Ovary (tissue), 3 donors: ENCODE results near the gene USP49.

ENCODE experiments used
- CTCF ChIP-seq, 3 donors: fragments of 450-650 bp in 2 of 3; fragments of 200-600 bp in 1 of 3; IDR thresholded peaks; one replicate each; pipeline versions ENCODE4 v1.5.1 to v1.8.0; 2016 to 2022; ENCODE audit warnings: antibody characterized with exemption in 3 of 3, mild to moderate bottlenecking in 1 of 3
- EP300 ChIP-seq: sonication (generic); formaldehyde crosslinking; IDR thresholded peaks from one replicate; pipeline ENCODE4 v1.6.1; 2017; ENCODE audit warnings: antibody characterized with exemption
- POLR2A ChIP-seq: fragments of 450-650 bp; IDR thresholded peaks from one replicate; pipeline ENCODE4 v1.6.1; 2017; ENCODE audit warnings: antibody characterized with exemption, mild to moderate bottlenecking, moderate library complexity
- donor health status: DM: no; HTN: no; CAD: no.

GRCh38 chr6:41843178-41843577 is 52.0 kb downstream of the USP49 start:
- TF ChIP-seq CTCF (IDR thresholded peaks at IDR 0.05) (no peak), POLR2A (no peak), EP300 (no peak)
